Measurements from ENCODE around the gene NOS1AP. TPM values are rescaled to one million over a fixed set of nuclear protein-coding genes. Genes with fewer than 3 reads are reported as not detected.

The NOS1AP gene
- total RNA-seq, 1 experiment from 2014 or later, result 2.6 TPM

- no peak overlapping the region for H3K27ac ChIP-seq (ENCODE audit: low read length)
- H3K36me3 ChIP-seq (ENCODE audit: low read depth, low read length), result no peaks in the 10 kb centered on the region
- H3K9me2 ChIP-seq (replicated peaks; ENCODE audit: low read length), result no peaks in the 10 kb centered on the region
- H3K9ac ChIP-seq (ENCODE audit: low read length), result no peak overlapping the region
- H3K4me3 ChIP-seq (ENCODE audit: low read length), result no peak overlapping the region
- BruUV-seq (replicated peaks), result no TSS peak
- POLR2A ChIA-PET (ENCODE audit: unreplicated experiment), result interaction anchor here (0.5 kb wide), 1 partner anchor 124 kb away, joined by 3 read pairs; no protein-coding TSS in a partner anchor
- H3K9me3 ChIP-seq (ENCODE audit: low read length), result no peaks in the 10 kb centered on the region
- no peak for DNase-seq
- no peaks in the 10 kb centered on the region for H3F3A ChIP-seq (ENCODE audit: low read length, unreplicated experiment)
- no peak for TF ChIP-seq EZH2phosphoT487 (IDR thresholded peaks at IDR 0.05; ENCODE audit: borderline replicate concordance, low read length)
- no peak for TF ChIP-seq CTCF (conservative IDR thresholded peaks at IDR 0.05; ENCODE audit: low read depth, low read length)
- no peak for TF ChIP-seq EZH2 (IDR thresholded peaks at IDR 0.05; ENCODE audit: low read length, unreplicated experiment)
- no peaks in the 10 kb centered on the region for H3K27me3 ChIP-seq (ENCODE audit: low read length)
- no peaks in the 10 kb centered on the region for H4K20me1 ChIP-seq (ENCODE audit: low read length)
- CTCF ChIA-PET, result no interaction called here
- no peak overlapping the region for H3K4me2 ChIP-seq (ENCODE audit: low read length)
- no peak overlapping the region for H2AFZ ChIP-seq (ENCODE audit: low read length)
- no peak for ATAC-seq
- no peaks in the 10 kb centered on the region for H3K4me1 ChIP-seq (ENCODE audit: insufficient read depth, low read length)
- no peaks in the 10 kb centered on the region for H3K79me2 ChIP-seq (ENCODE audit: low read length)
- intact Hi-C loops (cut with micrococcal nuclease), result no loop called here
These were observed 267.3 kb downstream of the NOS1AP start for GRCh38 chr1:162336621-162337285.

DNA sequence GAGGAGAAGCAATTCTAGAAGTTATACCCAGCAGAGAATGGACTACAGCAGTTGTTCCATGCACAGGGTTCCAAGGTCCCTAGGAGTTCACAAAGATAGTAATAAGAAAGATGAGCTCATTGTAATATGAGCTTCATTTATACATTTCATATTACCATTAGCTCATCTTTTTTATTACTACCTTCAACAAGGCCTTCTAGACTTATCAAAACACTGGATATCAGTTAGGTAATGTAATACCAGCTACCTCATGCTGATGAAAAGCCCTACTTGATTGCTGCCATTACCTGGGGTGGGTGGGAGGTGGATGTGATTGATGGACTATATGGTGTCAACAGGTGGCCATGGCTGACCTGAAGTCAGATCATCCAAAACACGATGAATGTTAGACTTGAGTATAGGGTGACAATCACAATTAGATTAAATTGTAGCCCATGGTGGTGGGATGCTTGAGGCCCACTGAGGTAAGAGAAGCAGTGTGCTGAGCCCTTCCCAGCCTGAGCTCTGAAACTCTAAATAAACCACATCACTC is 273.0 kb downstream of the NOS1AP start:
- CTCF ChIA-PET, result no interaction called here
- Histone ChIP-seq H3K4me3 (ENCODE audit: low read length) (no peak overlapping the region), H2AFZ (ENCODE audit: low read length) (no peak overlapping the region), H3K4me1 (ENCODE audit: insufficient read depth, low read length) (no peaks in the 10 kb centered on the region), H3K4me2 (ENCODE audit: low read length) (no peak overlapping the region), H3F3A (ENCODE audit: low read length, unreplicated experiment) (no peaks in the 10 kb centered on the region), H3K27ac (ENCODE audit: low read length) (no peak overlapping the region), H3K36me3 (ENCODE audit: low read depth, low read length) (no peaks in the 10 kb centered on the region), H3K79me2 (ENCODE audit: low read length) (no peaks in the 10 kb centered on the region), H3K9me2 (replicated peaks; ENCODE audit: low read length) (no peaks in the 10 kb centered on the region), H3K27me3 (ENCODE audit: low read length) (no peaks in the 10 kb centered on the region), H3K9me3 (ENCODE audit: low read length) (no peaks in the 10 kb centered on the region), H4K20me1 (ENCODE audit: low read length) (no peaks in the 10 kb centered on the region), H3K9ac (ENCODE audit: low read length) (no peak overlapping the region)
- no peak for TF ChIP-seq CTCF (conservative IDR thresholded peaks at IDR 0.05; ENCODE audit: low read depth, low read length)
- no peak for ATAC-seq
- POLR2A ChIA-PET (ENCODE audit: unreplicated experiment), result interaction anchor here (0.5 to 0.6 kb wide), 2 partner anchors 26 to 267 kb away, joined by 3 read pairs; no protein-coding TSS in a partner anchor
- intact Hi-C loops (cut with micrococcal nuclease), result no loop called here
- DNase-seq, result no peak
- BruUV-seq (replicated peaks), result no TSS peak

DNA sequence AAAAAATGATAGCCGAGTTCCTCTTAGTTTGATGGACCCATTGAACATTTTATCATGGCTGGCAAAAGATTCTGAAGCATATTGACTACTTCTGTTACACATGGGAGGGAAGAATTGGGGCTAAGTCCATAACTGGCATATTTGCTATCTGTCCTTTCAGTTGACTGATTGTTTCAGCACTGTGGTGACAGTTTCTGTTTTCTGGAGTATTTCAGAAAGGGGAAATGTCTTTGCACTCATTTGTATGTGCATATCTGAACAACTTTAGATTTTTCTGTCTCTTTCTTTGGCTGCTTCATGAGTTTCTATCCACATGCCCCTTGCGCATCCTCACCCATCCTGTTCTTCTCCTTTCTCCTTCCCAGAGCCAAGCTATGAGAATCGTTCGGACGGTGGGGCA is 274.0 kb downstream of the NOS1AP start:
- ChIA-PET POLR2A (ENCODE audit: unreplicated experiment) (no interaction called here), CTCF (no interaction called here)
- Histone ChIP-seq H3K4me3 (ENCODE audit: low read length) (no peak overlapping the region), H3K9me2 (replicated peaks; ENCODE audit: low read length) (no peaks in the 10 kb centered on the region), H3K9me3 (ENCODE audit: low read length) (no peaks in the 10 kb centered on the region), H3K79me2 (ENCODE audit: low read length) (no peaks in the 10 kb centered on the region), H3K27me3 (ENCODE audit: low read length) (no peaks in the 10 kb centered on the region), H3K36me3 (ENCODE audit: low read depth, low read length) (no peaks in the 10 kb centered on the region), H3K4me2 (ENCODE audit: low read length) (no peak overlapping the region), H3K4me1 (ENCODE audit: insufficient read depth, low read length) (no peaks in the 10 kb centered on the region), H3K9ac (ENCODE audit: low read length) (no peak overlapping the region), H4K20me1 (ENCODE audit: low read length) (no peaks in the 10 kb centered on the region), H3F3A (ENCODE audit: low read length, unreplicated experiment) (no peaks in the 10 kb centered on the region), H2AFZ (ENCODE audit: low read length) (no peak overlapping the region), H3K27ac (ENCODE audit: low read length) (no peak overlapping the region)
- DNase-seq (no peak), ATAC-seq (no peak)
- no TSS peak for BruUV-seq (replicated peaks)
- TF ChIP-seq CTCF (conservative IDR thresholded peaks at IDR 0.05; ENCODE audit: low read depth, low read length) (no peak), EZH2 (IDR thresholded peaks at IDR 0.05; ENCODE audit: low read length, unreplicated experiment) (no peak), EZH2phosphoT487 (IDR thresholded peaks at IDR 0.05; ENCODE audit: borderline replicate concordance, low read length) (no peak)
- intact Hi-C loops (cut with micrococcal nuclease), result no loop called here
